Mammary epithelial cell (primary cell): ENCODE data around the gene ZNF683.

ENCODE experiments used
- CTCF ChIP-seq, 2 donors: IDR thresholded peaks in 1 of 2; conservative IDR thresholded peaks in 1 of 2; 2 replicates each; pipeline ENCODE4 v1.5.1; 2011 to 2012; ENCODE audit warnings: inconsistent platforms in 2 of 2, low read length in 2 of 2, mild to moderate bottlenecking in 2 of 2, control low read depth in 1 of 2, low read depth in 1 of 2; ENCODE audit not compliant: insufficient read depth in 1 of 2; ENCODE audit errors: extremely low read depth in 1 of 2
- EZH2 ChIP-seq: IDR thresholded peaks from 2 replicates; pipeline ENCODE4 v1.6.1; 2012; ENCODE audit warnings: low read length, inconsistent platforms, borderline replicate concordance

- TF ChIP-seq EZH2 (no peak), CTCF (conservative IDR thresholded peaks at IDR 0.05 in 1 of 2, IDR thresholded peaks at IDR 0.05 in 1 of 2; ENCODE audit: extremely low read depth in 1 of 2, insufficient read depth in 1 of 2, low read depth in 1 of 2, low read length in 2 of 2) (no peak)
These were observed 32.1 kb upstream of the ZNF683 start for GRCh38 chr1:26404641-26405040.
